Umbilical cord (tissue), 2 donors: Measurements from ENCODE around the gene SEMA3B. TPM values are rescaled to one million over a fixed set of nuclear protein-coding genes. Genes with fewer than 3 reads are reported as not detected.
"Not testable (repeated sequence)": the region's sequence is repeated elsewhere in the genome, so short reads cannot be mapped to it uniquely, and the experiment has no call there.

Experiments used
- DNase-seq: peaks from one replicate; pipeline ENCODE4 v3.0.0-alpha.2; 2015; ENCODE audit warnings: low spot score
- total RNA-seq: library from RNA; depleted of rRNA; stranded (reverse); fragments of >200 nt; gene quantifications from one replicate; pipeline ENCODE4 v1.2.3, GENCODE V29; 2014; ENCODE audit warnings: low replicate concordance; ENCODE audit not compliant: insufficient read depth

Gene SEMA3B
- total RNA-seq, 1 donor from 2014 or later = 29.4 TPM

GRCh38 chr3:50237754-50238548, 31.0 kb upstream of the SEMA3B start:
- DNase-seq = peak; percentile 92

- no peak for DNase-seq
These were observed 30.4 kb upstream of the SEMA3B start for GRCh38 chr3:50238549-50239026.

GRCh38 chr3:50239649-50240048, 29.3 kb upstream of the SEMA3B start:
- no peak for DNase-seq

- DNase-seq = no peak
These were observed 27.8 kb upstream of the SEMA3B start for GRCh38 chr3:50241163-50241562.

GRCh38 chr3:50241713-50242380, 27.1 kb upstream of the SEMA3B start:
- no peak for DNase-seq

GRCh38 chr3:50242381-50242770, 26.6 kb upstream of the SEMA3B start:
- DNase-seq = no peak

GRCh38 chr3:50242851-50243542, 25.9 kb upstream of the SEMA3B start:
- peak; percentile 61 for DNase-seq

GRCh38 chr3:50243543-50243895, 25.4 kb upstream of the SEMA3B start:
- DNase-seq = no peak

- DNase-seq = not testable (repeated sequence)
These were observed 24.1 kb upstream of the SEMA3B start for GRCh38 chr3:50244813-50245212.

- no peak for DNase-seq
These were observed 23.6 kb upstream of the SEMA3B start for GRCh38 chr3:50245251-50245745.

- DNase-seq = peak; percentile 88
These were observed 23.0 kb upstream of the SEMA3B start for GRCh38 chr3:50245831-50246516.

GRCh38 chr3:50246517-50246954, 22.4 kb upstream of the SEMA3B start:
- DNase-seq = peak; percentile 86

GRCh38 chr3:50248387-50248786, 20.6 kb upstream of the SEMA3B start:
- no peak for DNase-seq

GRCh38 chr3:50249457-50249856, 19.5 kb upstream of the SEMA3B start:
- no peak for DNase-seq

- DNase-seq = no peak
These were observed 18.4 kb upstream of the SEMA3B start for GRCh38 chr3:50250514-50250913.

GRCh38 chr3:50251220-50251619, 17.7 kb upstream of the SEMA3B start:
- DNase-seq = no peak

- DNase-seq = no peak
These were observed 14.2 kb upstream of the SEMA3B start for GRCh38 chr3:50254577-50255250.

- no peak for DNase-seq
These were observed 13.7 kb upstream of the SEMA3B start for GRCh38 chr3:50255251-50255615.

GRCh38 chr3:50256978-50257890, 11.7 kb upstream of the SEMA3B start:
- DNase-seq = no peak
